H4 (cell line): ENCODE measurements around the gene RSL24D1. TPM values are rescaled to one million over a fixed set of nuclear protein-coding genes. Genes with fewer than 3 reads are reported as not detected.
A peak's percentile ranks its signal among the peaks of the same experiment; 100 is the strongest.
"Not testable (repeated sequence)": the region's sequence is repeated elsewhere in the genome, so short reads cannot be mapped to it uniquely, and the experiment has no call there.

Source experiments
- DNase-seq: peaks from one replicate; pipeline ENCODE4 v3.0.0-alpha.2; 2015; ENCODE audit warnings: low spot score
- total RNA-seq: library from RNA; depleted of rRNA; stranded (reverse); fragments of >200 nt; shearing (Covaris generic); gene quantifications from 2 replicates; pipeline ENCODE4 v1.2.3, GENCODE V29; 2014; rRNA removed

The RSL24D1 gene
- total RNA-seq, 1 experiment from 2014 or later: 145 TPM

DNA sequence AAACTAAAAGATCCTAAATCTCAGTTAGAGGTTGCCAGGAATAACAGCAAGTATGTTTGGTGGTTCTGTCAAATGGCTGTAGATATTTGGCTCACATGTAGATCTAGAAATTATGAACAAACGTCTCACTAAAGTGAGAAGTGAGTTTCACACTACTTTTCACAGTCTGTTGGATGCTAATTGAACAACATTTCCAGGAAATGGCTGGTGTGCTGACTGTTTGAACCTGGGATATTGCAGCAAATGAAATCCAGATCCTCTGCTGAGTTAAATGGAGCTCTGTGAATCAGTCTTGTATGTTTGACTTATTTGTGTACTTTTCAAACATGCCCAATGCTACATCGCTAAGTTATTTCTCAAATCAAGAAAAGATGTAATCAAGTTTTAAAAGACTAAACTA lies 21.3 kb upstream of the RSL24D1 start:
- DNase-seq: no peak

DNA sequence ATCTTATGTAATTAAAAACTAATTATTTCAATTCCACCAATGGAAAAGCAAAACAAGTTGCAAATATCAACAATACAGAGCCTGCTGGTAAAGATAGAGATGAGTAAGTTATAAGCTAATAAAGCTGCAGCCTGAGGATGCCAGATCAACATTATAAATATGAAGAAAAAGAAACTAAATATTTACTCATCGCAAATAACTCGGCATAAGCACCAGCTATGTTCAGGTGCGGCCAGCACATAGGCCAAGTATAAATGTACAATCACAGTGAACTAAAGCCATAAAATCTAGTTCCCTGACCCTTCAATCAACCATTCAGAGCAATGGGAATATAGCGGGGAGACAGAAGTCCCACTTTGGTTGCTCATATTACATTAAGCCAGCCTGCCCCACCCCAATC lies 7.7 kb upstream of the RSL24D1 start:
- no peak for DNase-seq

GRCh38 chr15:55202206-55202605 lies 5.5 kb upstream of the RSL24D1 start:
- DNase-seq: no peak

DNA sequence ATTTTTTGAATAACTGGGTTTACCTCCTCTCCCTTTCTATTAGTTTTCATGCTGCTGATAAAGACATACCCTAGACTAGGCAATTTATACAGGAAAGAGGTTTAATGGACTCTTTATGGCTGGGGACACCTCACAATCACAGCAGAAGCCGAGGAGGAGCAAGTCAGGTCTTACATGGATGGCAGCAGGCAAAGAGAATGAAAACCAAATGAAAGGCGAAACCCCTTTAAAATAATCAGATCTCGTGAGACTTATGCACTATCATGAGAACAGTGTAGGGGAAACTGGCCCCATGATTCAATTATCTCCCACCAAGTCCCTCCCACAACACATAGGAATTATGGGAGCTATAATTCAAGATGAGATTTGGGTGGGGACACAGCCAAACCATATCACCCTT lies 2.0 kb upstream of the RSL24D1 start:
- no peak for DNase-seq

DNA sequence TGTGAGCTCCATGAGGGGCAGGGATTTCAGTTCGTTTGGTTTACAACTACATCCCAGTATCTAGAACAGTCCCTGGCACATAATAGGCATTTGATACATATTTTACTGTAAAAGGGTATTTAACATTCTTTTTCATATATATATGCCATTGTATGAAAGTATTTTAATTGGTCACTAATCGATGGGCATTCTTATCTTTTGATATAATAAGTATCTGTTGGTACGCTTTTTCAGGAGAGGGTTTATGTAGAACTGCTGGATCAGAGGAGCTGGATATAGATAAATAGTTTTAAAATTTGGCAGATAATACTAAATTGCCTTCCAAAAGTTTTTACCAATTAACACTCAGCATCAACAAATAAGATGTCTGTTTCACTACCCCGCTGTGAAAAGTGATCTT lies 978 bp upstream of the RSL24D1 start:
- DNase-seq: no peak

DNA sequence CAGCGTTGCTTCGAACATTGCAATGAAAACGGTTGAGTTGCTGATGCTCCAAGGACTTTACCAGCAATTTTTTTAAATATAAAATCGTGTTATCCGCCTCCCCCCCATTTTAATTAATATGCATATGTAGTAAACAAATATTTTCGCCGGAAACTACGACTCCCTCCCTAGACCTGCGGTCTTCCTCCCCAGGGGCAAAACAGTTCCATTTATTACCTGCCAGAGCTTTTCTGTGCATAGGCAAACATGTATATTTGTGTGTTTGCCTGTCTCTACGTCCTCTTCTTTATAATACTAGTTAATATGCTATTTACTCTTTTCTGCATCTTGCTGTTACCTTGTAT lies 593 bp upstream of the RSL24D1 start:
- no peak for DNase-seq

DNA sequence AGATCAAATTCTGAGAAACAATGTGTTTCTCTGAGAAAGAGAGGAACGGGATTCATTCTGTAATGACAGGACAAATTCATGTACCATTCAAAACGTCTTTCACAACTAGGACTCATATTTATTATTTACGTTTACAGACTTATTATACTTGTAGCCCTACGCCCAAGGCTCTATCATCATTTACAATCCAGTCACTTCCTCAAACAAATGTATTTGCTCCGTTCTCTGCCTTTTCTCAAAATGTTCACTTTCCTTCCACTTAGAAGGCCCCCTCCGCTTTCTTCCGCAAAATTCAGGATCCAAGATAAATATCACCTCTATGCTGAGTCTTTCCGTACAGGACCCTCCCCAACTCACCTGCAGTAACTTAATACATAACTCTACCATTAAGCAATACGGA lies 745 bp downstream of the RSL24D1 start:
- DNase-seq: no peak

DNA sequence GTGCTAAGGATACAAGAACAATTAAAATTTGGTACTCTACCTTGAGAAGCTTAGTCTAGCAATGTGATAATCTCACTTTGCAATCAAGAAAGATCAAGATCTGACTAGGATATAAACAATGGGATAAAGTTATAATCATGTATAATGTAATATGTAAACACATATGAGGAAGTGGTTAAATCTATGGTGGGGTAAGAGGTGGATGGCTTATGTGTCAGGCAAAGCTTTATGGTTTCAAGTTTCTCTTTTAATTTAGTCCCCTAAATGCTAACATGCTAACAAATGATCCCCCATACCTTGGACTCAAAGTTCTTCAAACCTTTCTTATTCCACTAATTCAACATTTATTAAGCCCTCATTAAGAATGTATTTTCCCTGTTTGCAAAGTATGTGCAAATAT lies 2.5 kb downstream of the RSL24D1 start:
- peak; percentile 8 for DNase-seq

GRCh38 chr15:55186331-55186730 lies 10.4 kb downstream of the RSL24D1 start:
- no peak for DNase-seq

- no peak for DNase-seq
Observed at GRCh38 chr15:55183679-55184078, 13.1 kb downstream of the RSL24D1 start.

- DNase-seq: no peak
Observed at GRCh38 chr15:55179141-55179540, 17.6 kb downstream of the RSL24D1 start.

- no peak for DNase-seq
Observed at GRCh38 chr15:55170361-55170760, 26.4 kb downstream of the RSL24D1 start.

- DNase-seq: peak; percentile 81
Observed at GRCh38 chr15:55168350-55168974, 28.3 kb downstream of the RSL24D1 start.

DNA sequence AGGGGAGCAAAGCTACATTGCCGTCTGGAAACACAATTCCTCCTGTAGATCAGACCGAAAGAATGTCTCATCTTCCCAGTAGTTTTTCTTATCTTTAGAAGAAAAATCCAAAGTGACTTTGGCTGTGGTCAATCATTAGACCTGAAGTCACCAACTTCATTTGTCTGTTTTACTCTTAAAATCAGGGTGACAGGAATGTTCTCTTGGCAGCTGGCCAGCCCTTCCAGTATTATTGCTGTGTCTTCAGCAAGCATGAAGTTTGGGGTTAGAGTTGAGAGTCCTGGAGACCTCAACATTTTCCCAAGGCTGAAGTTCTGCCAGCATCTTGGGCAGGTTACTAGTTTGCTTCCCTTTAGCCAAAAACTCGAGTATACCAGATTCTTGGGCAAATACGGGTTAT lies 32.5 kb downstream of the RSL24D1 start:
- DNase-seq: no peak

DNA sequence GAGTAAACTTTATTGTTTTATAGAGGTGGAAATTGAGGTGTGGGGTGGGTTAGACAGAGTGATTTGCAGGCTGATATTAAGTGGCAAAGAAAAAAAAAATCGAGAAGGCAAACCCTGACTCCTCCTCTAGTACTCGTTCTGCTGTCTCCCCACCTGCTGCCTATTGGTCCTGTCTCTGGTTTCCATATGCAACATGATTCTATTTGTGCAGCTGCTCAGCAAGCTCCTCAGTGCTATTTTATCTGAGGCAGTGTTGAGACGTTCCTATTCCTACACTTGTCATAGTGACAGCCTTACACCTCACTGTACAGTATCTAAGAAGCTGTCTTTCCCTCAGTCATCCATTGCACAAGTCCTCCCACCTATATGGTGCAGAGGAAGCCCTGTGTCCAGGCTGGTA lies 45.1 kb downstream of the RSL24D1 start:
- no peak for DNase-seq

DNA sequence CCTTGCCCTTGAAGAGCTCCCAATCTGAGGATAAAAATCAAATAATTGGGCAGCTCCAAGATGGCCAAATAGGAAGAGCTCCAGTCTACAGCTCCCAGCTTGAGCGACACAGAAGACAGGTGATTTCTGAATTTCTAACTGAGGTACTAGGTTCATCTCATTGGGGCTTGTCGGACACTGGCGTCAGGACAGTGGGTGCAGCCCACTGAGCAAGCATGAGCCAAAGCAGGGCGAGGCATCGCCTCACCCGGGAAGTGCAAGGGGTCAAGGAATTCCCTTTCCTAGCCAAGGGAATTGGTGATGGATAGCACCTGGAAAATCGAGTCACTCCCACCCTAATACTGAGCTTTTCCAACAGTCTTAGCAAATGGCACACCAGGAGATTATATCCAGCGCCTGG lies 53.6 kb downstream of the RSL24D1 start:
- not testable (repeated sequence) for DNase-seq

DNA sequence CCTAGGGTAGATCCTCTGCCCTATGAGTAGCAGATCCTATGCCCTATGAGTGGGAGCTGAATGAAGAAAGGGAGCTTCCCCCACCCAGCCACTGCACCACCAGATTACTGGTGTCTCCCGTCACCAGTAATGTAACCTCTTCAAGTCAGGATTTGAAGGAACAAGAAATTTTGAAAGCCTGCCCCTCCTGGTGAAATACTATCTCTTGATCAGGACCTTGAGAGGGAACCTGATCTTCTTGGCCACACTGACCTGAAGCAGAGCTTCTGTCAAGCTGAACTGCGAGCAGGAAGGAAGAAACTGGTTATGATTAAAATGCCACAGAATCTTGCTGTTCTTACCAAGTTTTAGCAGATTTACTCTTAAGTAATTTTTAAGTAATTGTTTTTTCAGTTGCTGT lies 62.8 kb downstream of the RSL24D1 start:
- no peak for DNase-seq

GRCh38 chr15:55132672-55133071 lies 64.1 kb downstream of the RSL24D1 start:
- DNase-seq: no peak

Other genes with a start within 250 kb of the RSL24D1 start
- 9.6 and 15.9 TPM in 2 replicates for gene RAB27A, start 92.9 kb upstream of the RSL24D1 start, total RNA-seq
- 12.9 and 15.8 TPM in 2 replicates for gene PIGBOS1, start 122.2 kb upstream of the RSL24D1 start, total RNA-seq
- 23.7 and 26.2 TPM in 2 replicates for gene PIGB, start 122.3 kb upstream of the RSL24D1 start, total RNA-seq
- 79.0 and 90.7 TPM in 2 replicates for gene CCPG1, start 211.4 kb upstream of the RSL24D1 start, total RNA-seq
- 1.3 and 6.5 TPM in 2 replicates for gene PIERCE2, start 211.6 kb upstream of the RSL24D1 start, total RNA-seq